Measurements from ENCODE around the gene EIF2S1.
"Not testable (repeated sequence)": the region's sequence is repeated elsewhere in the genome, so short reads cannot be mapped to it uniquely, and the experiment has no call there.

The EIF2S1 gene

DNA sequence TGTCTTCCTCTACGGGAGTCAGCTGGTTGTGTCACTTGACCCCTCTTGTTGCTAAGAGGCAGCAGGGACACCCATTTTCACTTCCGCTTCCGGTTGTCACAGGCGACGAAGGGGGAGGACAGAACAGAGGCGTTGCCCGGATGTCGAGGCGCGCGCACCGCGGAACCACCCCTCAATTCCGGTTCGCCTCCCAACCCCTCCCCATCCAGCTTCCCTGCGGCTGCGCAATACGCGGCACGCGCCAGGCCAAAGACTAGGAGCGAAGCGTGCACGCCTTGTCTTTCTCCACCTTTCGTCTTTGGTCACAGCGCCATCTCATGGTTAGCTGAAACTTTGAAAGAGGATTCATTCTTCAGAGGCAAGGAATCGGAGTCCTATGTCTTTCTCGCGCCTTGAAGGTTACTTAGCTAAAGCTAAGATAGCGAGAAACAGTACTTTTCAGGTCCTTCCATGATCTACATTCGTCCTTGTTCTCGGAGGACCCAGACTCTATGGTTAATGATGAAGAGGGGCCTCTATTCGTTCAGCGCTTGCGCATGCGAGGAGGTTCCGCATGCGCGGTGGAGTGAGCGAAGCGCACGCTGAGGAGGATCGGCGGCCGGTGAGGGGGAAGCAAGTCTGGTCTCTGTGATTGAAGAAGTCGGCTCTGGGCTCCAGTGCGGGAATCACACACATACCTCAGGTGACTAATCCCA lies at the start of gene EIF2S1, which contains the start of gene ATP6V1D:
EIF2S1 (plus strand) TSS at position 554 of the 695 bp plus-strand sequence. CDS start 4,440 bp downstream, outside the sequence.
ATP6V1D (minus strand) TSS at position 30 of the 695 bp plus-strand sequence. CDS start 106 bp downstream, outside the sequence.
- DNase-seq (ENCODE audit: low spot score) = peak; percentile 99

GRCh38 chr14:67311868-67312267 lies 48.3 kb upstream of the EIF2S1 start:
- no peak for DNase-seq (ENCODE audit: low spot score)

DNA sequence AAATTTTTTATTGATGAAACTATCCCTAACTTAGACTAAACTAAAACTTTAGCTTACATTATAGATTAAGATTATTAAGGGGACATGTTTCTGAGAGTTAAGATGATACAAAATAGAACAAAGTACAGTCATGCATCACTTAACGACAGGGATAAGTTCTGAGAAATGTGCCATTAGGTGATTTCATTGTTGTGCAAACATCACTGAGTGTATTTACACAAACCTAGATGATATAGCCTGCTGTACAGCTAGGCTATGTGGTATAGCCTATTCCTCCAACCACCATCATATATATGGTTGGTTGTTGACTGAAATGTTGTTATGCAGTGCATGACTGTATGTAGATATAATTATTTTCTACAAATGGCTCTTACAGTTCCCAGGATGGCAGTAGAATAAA lies 47.0 kb upstream of the EIF2S1 start:
- no peak for DNase-seq (ENCODE audit: low spot score)

GRCh38 chr14:67317822-67318221 lies 42.3 kb upstream of the EIF2S1 start:
- DNase-seq (ENCODE audit: low spot score) = no peak

GRCh38 chr14:67319142-67319541 lies 41.0 kb upstream of the EIF2S1 start:
- DNase-seq (ENCODE audit: low spot score) = no peak

- not testable (repeated sequence) for DNase-seq (ENCODE audit: low spot score)
Observed at GRCh38 chr14:67329666-67330065, 30.5 kb upstream of the EIF2S1 start.

- no peak for DNase-seq (ENCODE audit: low spot score)
Observed at GRCh38 chr14:67331368-67332125, 28.6 kb upstream of the EIF2S1 start.

DNA sequence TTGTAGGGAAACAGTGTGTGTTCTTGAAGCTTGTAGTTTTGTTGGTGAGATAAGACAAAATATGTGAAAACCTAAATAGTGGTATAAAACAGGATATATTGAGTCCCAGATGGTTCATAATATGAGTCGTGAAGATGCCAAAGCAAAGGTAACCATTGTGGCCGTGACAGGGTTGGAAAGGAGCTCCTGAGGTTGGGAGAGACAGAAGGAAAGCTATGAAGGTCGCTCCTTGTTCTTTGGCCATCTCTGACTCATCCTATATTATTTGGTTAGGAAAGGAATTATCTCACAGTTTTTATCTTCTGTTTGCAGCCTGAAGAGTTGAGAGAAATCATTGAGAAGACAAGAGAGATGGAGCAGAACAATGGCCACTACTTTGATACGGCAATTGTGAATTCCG lies 27.7 kb upstream of the EIF2S1 start:
- DNase-seq (ENCODE audit: low spot score) = no peak

- peak; percentile 27 for DNase-seq (ENCODE audit: low spot score)
Observed at GRCh38 chr14:67335781-67336180, 24.3 kb upstream of the EIF2S1 start.

- DNase-seq (ENCODE audit: low spot score) = not testable (repeated sequence)
Observed at GRCh38 chr14:67341231-67341630, 18.9 kb upstream of the EIF2S1 start.

- no peak for DNase-seq (ENCODE audit: low spot score)
Observed at GRCh38 chr14:67343601-67344230, 16.4 kb upstream of the EIF2S1 start.

DNA sequence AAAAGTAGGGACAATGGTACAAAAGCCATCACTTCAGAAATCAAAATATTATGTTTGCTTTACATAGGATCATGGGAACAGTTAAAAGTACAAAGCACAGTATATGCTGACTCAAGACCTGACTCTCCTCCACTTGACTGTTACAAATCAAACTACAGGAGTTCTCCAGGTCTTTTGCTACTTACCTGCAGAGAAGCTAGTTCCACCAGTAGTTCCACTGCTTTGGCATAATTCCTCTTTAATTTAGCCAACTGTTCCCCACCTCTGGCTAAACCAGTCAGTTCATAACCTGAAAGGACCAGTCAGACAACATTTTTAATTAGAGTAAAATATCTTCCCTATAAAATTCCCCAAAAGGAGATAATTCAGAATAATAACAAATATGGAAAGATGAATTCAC lies 14.5 kb upstream of the EIF2S1 start:
- DNase-seq (ENCODE audit: low spot score) = no peak

GRCh38 chr14:67352055-67352454 lies 8.1 kb upstream of the EIF2S1 start:
- DNase-seq (ENCODE audit: low spot score) = no peak

DNA sequence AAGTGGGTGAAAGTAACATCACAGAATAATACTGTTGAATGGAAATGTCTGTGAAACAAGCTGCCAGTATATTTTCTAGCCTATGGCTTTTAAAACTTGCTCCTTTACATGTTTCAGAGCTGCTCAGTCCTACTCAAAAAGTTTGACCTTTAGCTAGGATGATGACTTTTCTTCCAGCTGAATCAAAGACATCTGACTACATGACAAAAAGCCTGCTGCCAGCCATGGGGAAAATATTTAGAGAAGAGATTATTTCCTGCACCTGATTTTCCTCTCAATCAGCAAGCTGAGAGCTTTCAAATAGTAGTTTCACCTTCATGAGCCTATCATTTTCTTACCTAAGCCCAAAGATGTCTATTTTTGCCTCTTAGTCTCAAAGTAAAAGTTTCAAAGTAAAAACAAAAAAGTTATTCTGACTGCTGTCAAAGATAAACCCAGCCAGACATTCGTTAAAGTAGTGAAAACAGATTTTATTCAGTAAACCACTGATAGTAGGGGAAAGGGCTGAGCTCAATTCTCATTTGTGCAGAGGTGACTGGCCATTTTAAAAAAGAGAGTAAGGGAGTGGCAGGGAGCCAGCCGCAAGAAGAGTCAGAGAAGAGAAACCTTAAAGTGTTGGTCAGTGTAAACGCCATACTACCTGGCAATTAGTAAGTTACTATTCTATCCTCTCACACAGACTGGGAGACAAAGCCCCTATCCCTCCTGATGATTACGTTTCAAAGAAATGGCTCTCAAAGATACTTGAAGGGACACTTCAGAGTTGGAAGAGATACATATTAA lies 2.8 kb upstream of the EIF2S1 start:
- DNase-seq (ENCODE audit: low spot score) = no peak

- no peak for DNase-seq (ENCODE audit: low spot score)
Observed at GRCh38 chr14:67357969-67358354, 2.2 kb upstream of the EIF2S1 start.

DNA sequence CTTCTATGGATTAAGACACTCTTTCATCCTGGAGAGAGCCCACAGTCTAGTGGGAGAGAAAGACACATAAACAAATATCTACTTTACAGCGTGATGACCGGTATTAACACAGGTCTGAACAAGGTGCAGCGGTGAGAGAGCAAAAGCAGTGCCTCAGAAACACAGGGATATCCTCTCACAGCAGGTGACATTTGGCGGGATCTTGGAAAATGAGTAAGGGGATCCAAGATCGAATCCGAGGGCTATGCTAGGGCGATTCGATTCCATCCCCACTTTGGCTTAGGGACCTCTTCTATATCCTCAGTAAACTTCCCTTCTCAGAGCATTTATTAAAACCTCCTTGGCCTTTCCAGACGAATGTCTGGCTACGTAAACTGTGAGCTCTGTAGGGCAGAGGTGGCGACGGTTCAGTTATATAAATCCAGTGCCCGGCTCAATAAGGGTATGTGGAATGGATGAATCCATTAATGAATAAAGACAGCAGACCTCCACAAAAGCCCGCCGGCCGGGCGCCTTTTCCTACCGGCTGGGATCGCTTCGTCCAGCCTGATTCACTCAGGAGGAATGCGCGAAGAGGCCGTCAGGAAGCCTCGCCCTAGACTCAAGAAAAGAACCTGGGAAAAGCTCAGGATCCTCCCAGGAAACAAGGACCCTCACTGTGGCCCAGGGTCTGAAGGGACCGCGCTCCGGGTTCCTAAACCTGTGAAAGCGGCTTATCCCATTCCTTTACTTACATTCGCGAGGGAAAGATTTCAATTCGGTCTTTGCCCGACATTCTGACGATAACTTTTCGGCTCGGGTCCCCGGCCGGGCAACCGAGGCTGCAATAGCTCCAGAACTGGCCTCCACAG lies 979 bp upstream of the EIF2S1 start:
- no peak for DNase-seq (ENCODE audit: low spot score)

DNA sequence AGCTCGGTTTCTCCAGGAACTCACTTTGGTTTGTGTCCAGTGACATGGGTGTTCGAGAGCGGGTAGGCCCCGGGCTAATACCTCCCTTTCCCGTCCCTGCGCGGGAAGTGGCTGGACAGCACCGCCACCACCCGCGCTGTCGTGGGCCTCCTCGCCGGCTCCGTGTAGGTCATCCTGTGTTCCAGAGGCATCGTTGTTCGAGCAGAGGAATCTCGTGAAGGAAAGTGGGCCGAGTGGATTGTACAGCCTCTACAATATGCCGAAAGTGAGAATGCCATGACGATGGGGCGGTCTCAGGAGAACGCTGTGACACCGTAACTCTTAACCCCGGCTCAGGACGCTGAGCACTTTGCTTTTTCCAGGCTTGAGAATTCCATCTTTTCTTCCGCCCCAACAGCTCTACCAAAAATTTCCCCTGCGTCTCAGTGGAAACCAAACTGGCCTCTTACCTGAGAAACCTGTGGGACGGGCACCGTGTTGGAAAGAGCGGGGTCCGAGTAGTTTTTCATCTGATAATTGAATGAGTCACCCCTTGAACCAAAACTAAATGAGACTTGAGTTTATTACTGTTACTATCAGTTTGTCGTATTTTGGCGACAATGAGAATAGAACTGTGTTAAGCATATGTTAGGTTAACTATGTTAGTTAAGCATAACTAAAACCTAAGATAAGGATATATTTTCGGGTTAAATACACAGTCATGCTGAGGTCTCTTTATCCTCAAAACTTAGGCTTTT lies 510 bp downstream of the EIF2S1 start:
- DNase-seq (ENCODE audit: low spot score) = peak; percentile 39

GRCh38 chr14:67365476-67365875 lies 5.3 kb downstream of the EIF2S1 start:
- no peak for DNase-seq (ENCODE audit: low spot score)

DNA sequence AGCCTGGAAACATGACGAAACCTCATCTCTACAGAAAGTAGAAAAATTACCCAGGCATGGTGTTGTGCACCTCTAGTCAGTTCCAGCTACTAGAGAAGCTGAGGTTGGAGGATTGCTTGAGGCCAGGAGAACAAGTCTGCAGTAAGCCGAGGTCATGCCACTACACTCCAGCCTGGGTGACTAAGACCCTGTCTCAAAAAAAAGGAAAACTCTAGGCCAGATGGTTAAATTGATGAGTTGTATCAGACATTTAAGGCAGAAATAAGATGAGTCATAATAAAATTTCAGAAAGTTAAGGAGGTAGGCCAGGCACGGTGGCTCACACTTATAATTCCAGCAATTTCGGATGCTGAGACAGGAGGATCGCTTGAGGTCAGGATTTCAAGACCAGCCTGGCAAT lies 10.7 kb downstream of the EIF2S1 start:
- DNase-seq (ENCODE audit: low spot score) = no peak
